ENCODE results near the gene PRDM4. TPM values are rescaled to one million over a fixed set of nuclear protein-coding genes. Genes with fewer than 3 reads are reported as not detected.

The PRDM4 gene
- total and polyA plus RNA-seq, 2 of the 4 experiments (the other 2 are of a cell fraction): 20.1 to 26.7 TPM

DNA sequence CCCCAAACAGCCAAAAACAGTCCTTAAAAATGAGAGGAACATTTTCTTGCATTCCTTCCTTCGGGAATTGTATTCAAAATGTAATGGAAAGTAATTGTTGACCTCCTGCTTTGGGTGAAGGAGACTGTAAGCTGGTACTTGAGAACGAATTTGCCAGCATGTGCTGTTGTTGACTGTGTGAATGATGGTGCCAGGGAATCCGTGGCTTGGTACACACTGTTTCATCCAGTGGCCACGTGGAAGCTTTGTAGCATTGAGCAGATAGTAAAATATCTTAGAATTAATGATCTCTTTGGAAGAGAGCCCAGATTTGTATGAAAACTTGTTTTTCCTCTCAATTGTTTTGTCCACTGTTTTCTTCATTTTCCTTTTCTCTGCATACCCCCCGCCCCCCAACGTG is 15.2 kb upstream of the PRDM4 start:
- Histone ChIP-seq H3K4me3 (ENCODE audit: insufficient read depth, low read depth, low read length) (no peak overlapping the region), H2BK20ac (ENCODE audit: low read depth, low read length) (no peak overlapping the region), H3K9me1 (ENCODE audit: insufficient read depth, low read length) (no peaks in the 10 kb centered on the region), H4K91ac (ENCODE audit: insufficient read depth, low read depth, low read length) (no peak overlapping the region), H2BK5ac (ENCODE audit: low read depth, low read length, poor library complexity, severe bottlenecking) (no peak overlapping the region), H3K23ac (ENCODE audit: low read depth, low read length) (no peak overlapping the region), H3K36me3 (ENCODE audit: control insufficient read depth, insufficient read depth, low read length) (no peaks in the 10 kb centered on the region), H2AK9ac (replicated peaks; ENCODE audit: low read depth, low read length, poor library complexity) (no peak overlapping the region), H4K8ac (ENCODE audit: low read depth in 2 of 2, low read length in 2 of 2) (no peak overlapping the region), H3K14ac (replicated peaks; ENCODE audit: low read depth, low read length) (no peak overlapping the region), H2BK120ac (ENCODE audit: low read depth, low read length) (no peak overlapping the region), H3K56ac (ENCODE audit: extremely low read depth, insufficient read depth, low read length) (no peak overlapping the region), H3K27me3 (ENCODE audit: control insufficient read depth, insufficient read depth, low read length) (peaks cover 17% of the 10 kb centered on the region), H3K4me1 (ENCODE audit: control insufficient read depth, insufficient read depth, low read length) (no peaks in the 10 kb centered on the region), H3K4me2 (ENCODE audit: low read depth, low read length) (no peak overlapping the region), H2AK5ac (ENCODE audit: low read depth, low read length) (no peak overlapping the region), H4K20me1 (ENCODE audit: insufficient read depth, low read length) (no peaks in the 10 kb centered on the region), H2BK15ac (ENCODE audit: low read depth, low read length) (no peak overlapping the region), H3K9ac (ENCODE audit: low read depth, low read length) (no peak overlapping the region), H3K27ac (ENCODE audit: insufficient read depth, low read length) (no peak overlapping the region), H4K5ac (ENCODE audit: low read depth, low read length) (no peak overlapping the region), H3K18ac (ENCODE audit: low read depth, low read length) (no peak overlapping the region), H3K9me3 (ENCODE audit: control insufficient read depth, insufficient read depth, low read length) (no peaks in the 10 kb centered on the region), H3K79me1 (ENCODE audit: low read depth in 1 of 2, low read length in 2 of 2) (no peaks in the 10 kb centered on the region), H2AFZ (replicated peaks; ENCODE audit: low read length, poor library complexity) (no peak overlapping the region), H3K4ac (ENCODE audit: low read depth, low read length) (no peak overlapping the region)
- in situ Hi-C loops (cut with MboI; ENCODE audit: low sequenced_read_pairs) (no loop called here), intact Hi-C loops (cut with micrococcal nuclease) (no loop called here), dilution Hi-C loops (cut with HindIII; ENCODE audit: low sequenced_read_pairs, unreplicated experiment) (no loop called here)
- no TSS peak for BruUV-seq (replicated peaks)
- DNase-seq (no peak), ATAC-seq (ENCODE audit: low read depth) (no peak)
- 8% methylated on average over 2 of the region's 6 CpGs; no CpG with 5 or more reads in 1 of the 2 experiments for WGBS, 2 experiments (ENCODE audit: extremely low coverage in 2 of 2, insufficient read length in 1 of 2)
- ChIA-PET CTCF (no interaction called here), POLR2A (ENCODE audit: unreplicated experiment) (no interaction called here)
- TF ChIP-seq POLR2A (IDR thresholded peaks at IDR 0.05; ENCODE audit: low read depth, low read length) (no peak), RAD21 (IDR thresholded peaks at IDR 0.05; ENCODE audit: low read length) (no peak), ELK1 (IDR thresholded peaks at IDR 0.05; ENCODE audit: borderline replicate concordance, low read depth, low read length) (no peak), MAFK (IDR thresholded peaks at IDR 0.05; ENCODE audit: low read depth, low read length) (no peak), CTCF (conservative IDR thresholded peaks at IDR 0.05; ENCODE audit: low read depth, low read length) (no peak), NFE2L2 (IDR thresholded peaks at IDR 0.05; ENCODE audit: low read depth, low read length) (no peak), RCOR1 (IDR thresholded peaks at IDR 0.05; ENCODE audit: insufficient replicate concordance, low read length) (no peak), CEBPB (IDR thresholded peaks at IDR 0.05; ENCODE audit: low read depth, low read length) (no peak), MXI1 (IDR thresholded peaks at IDR 0.05; ENCODE audit: borderline replicate concordance, low read depth, low read length) (no peak)
